Hepatocyte (in vitro differentiated cells): Measurements from ENCODE around the gene EFEMP2. TPM values are rescaled to one million over a fixed set of nuclear protein-coding genes. Genes with fewer than 3 reads are reported as not detected.

Experiments used
- DNase-seq: peaks from one replicate; pipeline ENCODE4 v3.0.0-alpha.2; 2016; ENCODE audit warnings: low spot score
- H2AFZ ChIP-seq: fragments of 200-600 bp; sonication (generic); 2 replicates; pipeline ENCODE4 v1.6.0; 2016; ENCODE audit warnings: antibody characterized with exemption, mild to moderate bottlenecking
- H3K27ac ChIP-seq: fragments of 200-600 bp; sonication (generic); 2 replicates; pipeline ENCODE4 v1.5.1; 2016; ENCODE audit warnings: mild to moderate bottlenecking
- H3K27me3 ChIP-seq: fragments of 200-600 bp; sonication (generic); 2 replicates; pipeline ENCODE4 v1.6.1; 2016
- H3K36me3 ChIP-seq: fragments of 200-600 bp; sonication (generic); replicated peaks from 2 replicates; pipeline ENCODE4 v1.5.1; 2016; ENCODE audit warnings: low read depth; ENCODE audit not compliant: insufficient read depth
- H3K4me1 ChIP-seq: fragments of 200-600 bp; sonication (generic); 2 replicates; pipeline ENCODE4 v1.5.1; 2016; ENCODE audit warnings: mild to moderate bottlenecking, moderate library complexity; ENCODE audit not compliant: insufficient read depth
- H3K4me2 ChIP-seq: fragments of 200-600 bp; sonication (generic); 2 replicates; pipeline ENCODE4 v1.6.0; 2016
- H3K4me3 ChIP-seq: fragments of 200-600 bp; sonication (generic); 2 replicates; pipeline ENCODE4 v1.5.1; 2016; ENCODE audit warnings: mild to moderate bottlenecking
- H3K79me2 ChIP-seq: fragments of 200-600 bp; sonication (generic); 2 replicates; pipeline ENCODE4 v1.6.0; 2017; ENCODE audit warnings: mild to moderate bottlenecking
- H3K9me2 ChIP-seq: fragments of 200-600 bp; sonication (generic); replicated peaks from 2 replicates; pipeline ENCODE4 v1.6.0; 2017; ENCODE audit warnings: mild to moderate bottlenecking; ENCODE audit not compliant: insufficient read depth
- H3K9me3 ChIP-seq: fragments of 200-600 bp; sonication (generic); 2 replicates; pipeline ENCODE4 v1.5.1; 2016; ENCODE audit warnings: low read depth, mild to moderate bottlenecking
- H4K20me1 ChIP-seq: fragments of 200-600 bp; sonication (generic); 2 replicates; pipeline ENCODE4 v1.6.0; 2016; ENCODE audit warnings: mild to moderate bottlenecking; ENCODE audit not compliant: insufficient read depth, poor library complexity, severe bottlenecking
- WGBS: methylation state at CpG from one replicate; pipeline ENCODE4 v1.1.6; 2016; ENCODE audit warnings: low lambda C conversion rate; ENCODE audit errors: missing lambda C conversion rate; 5-methylcytosine and 5-hydroxymethylcytosine counted together
- polyA plus RNA-seq: library from polyadenylated mRNA; unstranded; fragments of >200 nt; fragmentation: Nextera tagmentation; extraction: Ambion mirVana; gene quantifications from 2 replicates; pipeline ENCODE4 v1.2.1, GENCODE V29; 2016
- total RNA-seq: library from RNA; depleted of rRNA; stranded (reverse); fragments of >200 nt; gene quantifications from 2 replicates; pipeline ENCODE4 v1.2.3, GENCODE V29; 2014
- TF ChIP-seq, protein P1 (sequence below): fragments of 200-600 bp; sonication (generic); IDR thresholded peaks from 2 replicates; pipeline ENCODE4 v1.5.1; 2016; ENCODE audit warnings: antibody characterized with exemption, mild to moderate bottlenecking; ENCODE audit not compliant: poor library complexity

EFEMP2 gene
- total and polyA plus RNA-seq, 2 experiments from 2014 or later = 65.2 to 197 TPM

DNA sequence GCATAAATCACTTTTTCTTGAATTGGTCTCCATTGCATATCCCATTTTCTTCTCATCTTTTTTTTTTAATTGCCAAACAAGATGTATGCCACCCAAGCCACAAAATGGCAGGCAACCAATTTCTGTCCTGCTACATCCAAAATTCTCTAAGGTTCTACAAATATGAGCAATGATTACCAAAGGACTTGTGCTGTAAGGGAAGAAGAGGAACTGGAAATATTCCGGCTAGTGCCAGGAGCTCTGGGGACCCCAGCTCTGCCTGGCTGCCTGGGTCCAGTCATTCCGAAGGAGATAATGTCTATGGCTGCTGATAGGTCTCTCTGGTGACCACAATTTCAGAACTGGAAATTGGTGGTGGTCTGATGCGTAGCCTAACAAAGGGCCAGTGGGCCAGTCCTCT is 55.9 kb downstream of the EFEMP2 start:
- H4K20me1 ChIP-seq = no peaks in the 10 kb centered on the region
- H3K79me2 ChIP-seq = peaks cover 18% of the 10 kb centered on the region
- H3K4me2 ChIP-seq = peak overlapping the region; percentile 67
- no peak for DNase-seq
- no peaks in the 10 kb centered on the region for H3K27me3 ChIP-seq
- H3K9me3 ChIP-seq = no peaks in the 10 kb centered on the region
- H3K27ac ChIP-seq = peak overlapping the region; percentile 85
- TF ChIP-seq, protein P1, sequence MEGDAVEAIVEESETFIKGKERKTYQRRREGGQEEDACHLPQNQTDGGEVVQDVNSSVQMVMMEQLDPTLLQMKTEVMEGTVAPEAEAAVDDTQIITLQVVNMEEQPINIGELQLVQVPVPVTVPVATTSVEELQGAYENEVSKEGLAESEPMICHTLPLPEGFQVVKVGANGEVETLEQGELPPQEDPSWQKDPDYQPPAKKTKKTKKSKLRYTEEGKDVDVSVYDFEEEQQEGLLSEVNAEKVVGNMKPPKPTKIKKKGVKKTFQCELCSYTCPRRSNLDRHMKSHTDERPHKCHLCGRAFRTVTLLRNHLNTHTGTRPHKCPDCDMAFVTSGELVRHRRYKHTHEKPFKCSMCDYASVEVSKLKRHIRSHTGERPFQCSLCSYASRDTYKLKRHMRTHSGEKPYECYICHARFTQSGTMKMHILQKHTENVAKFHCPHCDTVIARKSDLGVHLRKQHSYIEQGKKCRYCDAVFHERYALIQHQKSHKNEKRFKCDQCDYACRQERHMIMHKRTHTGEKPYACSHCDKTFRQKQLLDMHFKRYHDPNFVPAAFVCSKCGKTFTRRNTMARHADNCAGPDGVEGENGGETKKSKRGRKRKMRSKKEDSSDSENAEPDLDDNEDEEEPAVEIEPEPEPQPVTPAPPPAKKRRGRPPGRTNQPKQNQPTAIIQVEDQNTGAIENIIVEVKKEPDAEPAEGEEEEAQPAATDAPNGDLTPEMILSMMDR = no peak
- H3K4me3 ChIP-seq = no peak overlapping the region
- no peaks in the 10 kb centered on the region for H3K9me2 ChIP-seq
- no peaks in the 10 kb centered on the region for H3K4me1 ChIP-seq
- 97% methylated on average over 3 of the region's 3 CpGs for WGBS
- no peak overlapping the region for H2AFZ ChIP-seq
- no peaks in the 10 kb centered on the region for H3K36me3 ChIP-seq

Other genes starting within 250 kb of the EFEMP2 start
- 15.6 and 19.1 TPM in 2 replicates for gene SIPA1, start 234.7 kb downstream of the EFEMP2 start, total RNA-seq
- gene SIPA1, start 234.7 kb downstream of the EFEMP2 start, polyA plus RNA-seq = 35.2 and 42.9 TPM in 2 replicates
- 28.1 and 32.7 TPM in 2 replicates for gene RELA, start 209.9 kb downstream of the EFEMP2 start, total RNA-seq
- 64.6 and 68.7 TPM in 2 replicates for gene RELA, start 209.9 kb downstream of the EFEMP2 start, polyA plus RNA-seq
- gene KAT5, start 160.5 kb downstream of the EFEMP2 start, total RNA-seq = 36.1 and 41.7 TPM in 2 replicates
- gene KAT5, start 160.5 kb downstream of the EFEMP2 start, polyA plus RNA-seq = 53.1 and 77.2 TPM in 2 replicates
- 26.4 and 44.4 TPM in 2 replicates for gene RNASEH2C, start 152.0 kb downstream of the EFEMP2 start, total RNA-seq
- gene RNASEH2C, start 152.0 kb downstream of the EFEMP2 start, polyA plus RNA-seq = 68.6 and 78.7 TPM in 2 replicates
- 19.5 and 20.9 TPM in 2 replicates for gene AP5B1, start 91.8 kb downstream of the EFEMP2 start, total RNA-seq
- gene AP5B1, start 91.8 kb downstream of the EFEMP2 start, polyA plus RNA-seq = 24.8 and 27.1 TPM in 2 replicates
- 26.0 and 26.3 TPM in 2 replicates for gene OVOL1, start 85.7 kb downstream of the EFEMP2 start, total RNA-seq
- gene OVOL1, start 85.7 kb downstream of the EFEMP2 start, polyA plus RNA-seq = 20.6 and 20.8 TPM in 2 replicates
- 2.3 and 2.9 TPM in 2 replicates for gene SNX32, start 38.8 kb downstream of the EFEMP2 start, total RNA-seq
- 5.1 and 6.0 TPM in 2 replicates for gene SNX32, start 38.8 kb downstream of the EFEMP2 start, polyA plus RNA-seq
- 720 and 758 TPM in 2 replicates for gene CFL1, start 14.6 kb downstream of the EFEMP2 start, total RNA-seq
- 1,698 and 1,708 TPM in 2 replicates for gene CFL1, start 14.6 kb downstream of the EFEMP2 start, polyA plus RNA-seq
- gene MUS81, start 12.4 kb downstream of the EFEMP2 start, total RNA-seq = 22.3 and 23.8 TPM in 2 replicates
- 47.0 and 51.7 TPM in 2 replicates for gene MUS81, start 12.4 kb downstream of the EFEMP2 start, polyA plus RNA-seq
- gene CTSW, start 7.0 kb upstream of the EFEMP2 start, total RNA-seq = not detected in 2 replicates
- 0.15 and 0.56 TPM in 2 replicates for gene CTSW, start 7.0 kb upstream of the EFEMP2 start, polyA plus RNA-seq
- 72.6 and 74.9 TPM in 2 replicates for gene FIBP, start 15.7 kb upstream of the EFEMP2 start, total RNA-seq
- gene FIBP, start 15.7 kb upstream of the EFEMP2 start, polyA plus RNA-seq = 93.6 and 101 TPM in 2 replicates
- 15.1 and 21.5 TPM in 2 replicates for gene CCDC85B, start 17.9 kb upstream of the EFEMP2 start, total RNA-seq
- gene CCDC85B, start 17.9 kb upstream of the EFEMP2 start, polyA plus RNA-seq = 38.2 and 41.6 TPM in 2 replicates
- gene FOSL1, start 27.6 kb upstream of the EFEMP2 start, total RNA-seq = 4.5 and 4.7 TPM in 2 replicates
- gene FOSL1, start 27.6 kb upstream of the EFEMP2 start, polyA plus RNA-seq = 16.5 and 20.1 TPM in 2 replicates
- gene C11orf68, start 46.3 kb upstream of the EFEMP2 start, total RNA-seq = 20.8 and 26.3 TPM in 2 replicates
- 53.2 and 59.3 TPM in 2 replicates for gene C11orf68, start 46.3 kb upstream of the EFEMP2 start, polyA plus RNA-seq
- gene DRAP1, start 46.6 kb upstream of the EFEMP2 start, total RNA-seq = 59.1 and 65.3 TPM in 2 replicates
- 158 and 173 TPM in 2 replicates for gene DRAP1, start 46.6 kb upstream of the EFEMP2 start, polyA plus RNA-seq
- not detected in 2 replicates for gene TSGA10IP, start 72.7 kb upstream of the EFEMP2 start, total RNA-seq
- not detected in 2 replicates for gene TSGA10IP, start 72.7 kb upstream of the EFEMP2 start, polyA plus RNA-seq
- 10.9 and 32.5 TPM in 2 replicates for gene SART1, start 88.9 kb upstream of the EFEMP2 start, total RNA-seq
- 34.1 and 37.5 TPM in 2 replicates for gene SART1, start 88.9 kb upstream of the EFEMP2 start, polyA plus RNA-seq
- gene EIF1AD, start 129.4 kb upstream of the EFEMP2 start, total RNA-seq = 25.6 and 27.0 TPM in 2 replicates
- gene EIF1AD, start 129.4 kb upstream of the EFEMP2 start, polyA plus RNA-seq = 19.4 and 24.8 TPM in 2 replicates
- 22.8 and 37.8 TPM in 2 replicates for gene BANF1, start 129.7 kb upstream of the EFEMP2 start, total RNA-seq
- 197 and 215 TPM in 2 replicates for gene BANF1, start 129.7 kb upstream of the EFEMP2 start, polyA plus RNA-seq
- 3.0 and 4.4 TPM in 2 replicates for gene CST6, start 139.2 kb upstream of the EFEMP2 start, total RNA-seq
- gene CST6, start 139.2 kb upstream of the EFEMP2 start, polyA plus RNA-seq = 9.4 and 17.6 TPM in 2 replicates
- gene CATSPER1, start 153.7 kb upstream of the EFEMP2 start, total RNA-seq = not detected in 2 replicates
- not detected in 2 replicates for gene CATSPER1, start 153.7 kb upstream of the EFEMP2 start, polyA plus RNA-seq
- 0.68 and 0.80 TPM in 2 replicates for gene GAL3ST3, start 176.4 kb upstream of the EFEMP2 start, total RNA-seq
- 1.1 and 2.6 TPM in 2 replicates for gene GAL3ST3, start 176.4 kb upstream of the EFEMP2 start, polyA plus RNA-seq
- gene SF3B2, start 179.6 kb upstream of the EFEMP2 start, total RNA-seq = 109 and 120 TPM in 2 replicates
- gene SF3B2, start 179.6 kb upstream of the EFEMP2 start, polyA plus RNA-seq = 155 and 170 TPM in 2 replicates
- 23.5 and 28.2 TPM in 2 replicates for gene PACS1, start 197.5 kb upstream of the EFEMP2 start, total RNA-seq
- gene PACS1, start 197.5 kb upstream of the EFEMP2 start, polyA plus RNA-seq = 70.1 and 71.5 TPM in 2 replicates